K562 (cell line): ENCODE data around the gene NUAK2. TPM values are rescaled to one million over a fixed set of nuclear protein-coding genes. Genes with fewer than 3 reads are reported as not detected.
A peak's percentile ranks its signal among the peaks of the same experiment; 100 is the strongest.

ENCODE experiments used
- ATAC-seq: fragments of 200-7000 bp; cut with Tn5 transposase; 3 replicates; pipeline ENCODE4 v1.9.1; 2020; ENCODE audit warnings: moderate library complexity
- BruUV-seq: library from RNA; stranded (reverse); fragments of 400-500 nt; replicated peaks from 2 replicates; lab custom pipeline; 2021; lab: Mats Ljungman, UMichigan
- CTCF ChIA-PET: fragments of 300-600 bp; formaldehyde crosslinking; extraction: SDS; loops from one replicate; lab custom pipeline; 2021; ENCODE audit warnings: low intra/inter-chr PET ratio; lab: Yijun Ruan, JAX
- POLR2A ChIA-PET: fragments of 300-600, 350-650 bp; sonication (Branson Sonifier 250); formaldehyde crosslinking; extraction: SDS; loops from one replicate; lab custom pipeline; 2021; ENCODE audit warnings: antibody characterized with exemption, inconsistent platforms; lab: Yijun Ruan, JAX
- DNase-seq, 4 experiments: peaks; one replicate each; pipeline versions ENCODE4 v3.0.0 to v3.0.0-alpha.2; 2011 to 2018; ENCODE audit warnings: low spot score in 3 of 4, mixed read lengths in 3 of 4; ENCODE audit errors: extremely low read depth in 1 of 4
- FAIRE-seq: peaks from 2 replicates; lab custom pipeline; 2011; peaks lifted over from hg19 to GRCh38; lab: Jason Lieb, UNC
- H2AFZ ChIP-seq: 2 replicates; pipeline ENCODE4 v1.6.0; 2011; ENCODE audit warnings: low read depth, low read length, control low read depth, inconsistent platforms
- H3K27ac ChIP-seq: fragments of 200-600 bp; 3 replicates; pipeline ENCODE4 v1.8.0; 2011; ENCODE audit warnings: low read depth, mild to moderate bottlenecking, control low read depth, inconsistent platforms, low read length, moderate library complexity, mixed read lengths; ENCODE audit errors: extremely low read depth
- H3K27me3 ChIP-seq, 2 experiments: fragments of 300-600 bp in 1 of 2; 2 replicates in 1 of 2; 3 replicates in 1 of 2; pipeline versions ENCODE4 v1.6.0 to v1.8.0; 2011; ENCODE audit warnings: inconsistent platforms in 2 of 2, low read length in 2 of 2, mild to moderate bottlenecking in 1 of 2, mixed read lengths in 1 of 2, moderate library complexity in 1 of 2; ENCODE audit not compliant: control insufficient read depth in 2 of 2, insufficient read depth in 2 of 2
- H3K36me3 ChIP-seq: fragments of 300-600 bp; 3 replicates; pipeline ENCODE4 v1.8.0; 2011; ENCODE audit warnings: mild to moderate bottlenecking, low read length, inconsistent platforms; ENCODE audit not compliant: control insufficient read depth, insufficient read depth
- H3K4me1 ChIP-seq, 2 experiments: fragments of 200-600 bp in 1 of 2; replicated peaks in 1 of 2; 2 replicates in 1 of 2; 3 replicates in 1 of 2; pipeline versions ENCODE4 v1.5.1 to v1.8.0; 2011; ENCODE audit warnings: inconsistent platforms in 2 of 2, low read length in 2 of 2, mild to moderate bottlenecking in 1 of 2, mixed read lengths in 1 of 2, moderate library complexity in 1 of 2; ENCODE audit not compliant: control insufficient read depth in 2 of 2, insufficient read depth in 2 of 2
- H3K4me2 ChIP-seq: 2 replicates; pipeline ENCODE4 v1.6.1; 2011; ENCODE audit warnings: low read length, control low read depth, inconsistent platforms, mixed read lengths; ENCODE audit not compliant: insufficient read depth
- H3K4me3 ChIP-seq: fragments of 200-600 bp; sonication (generic), shearing (Covaris generic); 2 replicates; pipeline ENCODE4 v1.5.1; 2016; ENCODE audit warnings: control low read depth, inconsistent platforms
- H3K79me2 ChIP-seq: fragments of 200-600 bp; 3 replicates; pipeline ENCODE4 v1.8.0; 2011; ENCODE audit warnings: low read length, inconsistent platforms; ENCODE audit not compliant: control insufficient read depth, insufficient read depth
- H3K9ac ChIP-seq, 2 experiments: 2 replicates each; pipeline versions ENCODE4 v1.6.0 to v1.6.1; 2011; ENCODE audit warnings: low read depth in 2 of 2, low read length in 2 of 2, control low read depth in 1 of 2, inconsistent platforms in 1 of 2, mild to moderate bottlenecking in 1 of 2, mixed read lengths in 1 of 2; ENCODE audit not compliant: insufficient read depth in 1 of 2
- H3K9me1 ChIP-seq: one replicate; pipeline ENCODE4 v1.6.0; 2011; ENCODE audit warnings: inconsistent platforms, mild to moderate bottlenecking, low read length, moderate library complexity; ENCODE audit not compliant: control insufficient read depth, insufficient read depth
- H3K9me3 ChIP-seq: replicated peaks from 2 replicates; pipeline ENCODE4 v1.5.1; 2011; ENCODE audit warnings: low read depth, low read length, inconsistent platforms; ENCODE audit not compliant: control insufficient read depth, insufficient read depth
- H4K20me1 ChIP-seq: replicated peaks from 2 replicates; pipeline ENCODE4 v1.6.1; 2011; ENCODE audit warnings: low read length, inconsistent platforms, mixed read lengths; ENCODE audit not compliant: control insufficient read depth, insufficient read depth
- FIP1L1 ChIP-seq: fragments of 200-400 bp; formaldehyde crosslinking; IDR thresholded peaks from 2 replicates; pipeline ENCODE4 v1.6.1; 2018; ENCODE audit warnings: mild to moderate bottlenecking, low read depth, low read length; ENCODE audit not compliant: poor library complexity, severe bottlenecking
- FUS ChIP-seq: fragments of 200-400 bp; formaldehyde crosslinking; optimal IDR thresholded peaks from 2 replicates; pipeline ENCODE3; 2017; ENCODE audit warnings: low read depth, low read length
- HNRNPUL1 ChIP-seq: fragments of 200-400 bp; formaldehyde crosslinking; IDR thresholded peaks from 2 replicates; pipeline ENCODE4 v1.6.1; 2017; ENCODE audit warnings: low read length
- NCOA1 ChIP-seq: fragments of 450-650 bp; IDR thresholded peaks from 2 replicates; pipeline ENCODE4 v1.6.1; 2016; ENCODE audit warnings: low read depth
- NFIC ChIP-seq: fragments of 450-650 bp; IDR thresholded peaks from 2 replicates; pipeline ENCODE4 v1.6.1; 2017; ENCODE audit warnings: mild to moderate bottlenecking, inconsistent platforms
- PML ChIP-seq: IDR thresholded peaks from 2 replicates; pipeline ENCODE4 v1.6.1; 2012; ENCODE audit warnings: low read length, inconsistent platforms
- POLR2H ChIP-seq: IDR thresholded peaks from 2 replicates; pipeline ENCODE4 v1.6.1; 2016; ENCODE audit warnings: missing genetic modification characterization, low read depth, mild to moderate bottlenecking, control low read depth, missing compliant biosample characterization, moderate library complexity
- RBM25 ChIP-seq: fragments of 200-400 bp; formaldehyde crosslinking; IDR thresholded peaks from 2 replicates; pipeline ENCODE4 v1.6.1; 2018; ENCODE audit warnings: low read length, low read depth, moderate library complexity; ENCODE audit not compliant: severe bottlenecking
- USF2 ChIP-seq: sonication (generic); formaldehyde crosslinking; IDR thresholded peaks from 2 replicates; pipeline ENCODE4 v1.5.0; 2020; ENCODE audit warnings: missing genetic modification reagents
- ZBTB1 ChIP-seq: sonication (generic); formaldehyde crosslinking; IDR thresholded peaks from 2 replicates; pipeline ENCODE4 v1.8.1; 2023; ENCODE audit warnings: missing genetic modification reagents, low read depth, mild to moderate bottlenecking, borderline replicate concordance
- ZKSCAN1 ChIP-seq: fragments of 150-350 bp; IDR thresholded peaks from 2 replicates; pipeline ENCODE4 v1.6.1; 2016; ENCODE audit warnings: low read depth, low read length
- ZNF444 ChIP-seq: fragments of 250-450 bp; sonication (Bioruptor Pico); IDR thresholded peaks from 2 replicates; pipeline ENCODE4 v1.4.0; 2020; ENCODE audit warnings: mild to moderate bottlenecking, moderate library complexity
- ZNF79 ChIP-seq: fragments of 250-450 bp; sonication (Bioruptor Pico); IDR thresholded peaks from 2 replicates; pipeline ENCODE4 v1.4.0; 2020; ENCODE audit warnings: low read depth, mild to moderate bottlenecking, moderate library complexity
- WGBS: fragments of 100-300 bp; shearing (Covaris generic); methylation state at CpG from one replicate; pipeline ENCODE4 v1.1.6; 2016; ENCODE audit warnings: low coverage, mixed read lengths; ENCODE audit not compliant: insufficient coverage; ENCODE audit errors: missing lambda C conversion rate; 5-methylcytosine and 5-hydroxymethylcytosine counted together
- in situ Hi-C: fragments of 300-500 bp; cut with MboI; formaldehyde crosslinking; loops from 4 replicates; pipeline ENCODE4 v1.15.0; 2018; ENCODE audit warnings: inconsistent platforms, mixed read lengths
- intact Hi-C: fragments of 100-400 bp; cut with micrococcal nuclease; formaldehyde crosslinking; loops from 2 replicates; pipeline ENCODE4 v1.14.2; 2022
- polyA plus RNA-seq, 8 experiments: library from polyadenylated mRNA; depleted of rRNA in 4 of 8; stranded (reverse) in 5 of 8; unstranded in 3 of 8; fragments of >200 nt; fragmentation: Nextera tagmentation in 2 of 8; fragmentation: Illumina TruSeq in 1 of 8; extraction: Ambion mirVana in 2 of 8; extraction: Trizol in 1 of 8; gene quantifications; 2 replicates each; pipeline versions ENCODE4 v1.2.1 to v1.2.3, GENCODE V29; 2011 to 2014; ENCODE audit warnings: inconsistent platforms in 1 of 8, missing spikeins in 1 of 8
- total RNA-seq, 7 experiments: library from RNA; depleted of rRNA in 6 of 7; stranded (reverse); fragments of >200 nt in 6 of 7; fragmentation: Illumina TruSeq in 2 of 7; extraction: Trizol in 2 of 7; gene quantifications; 2 replicates each; pipeline versions ENCODE4 v1.2.1 to v1.2.3, GENCODE V29; 2011 to 2021; ENCODE audit warnings: low replicate concordance in 1 of 7

Gene NUAK2
- total and polyA plus RNA-seq, 9 of the 15 experiments (the other 6 are each of a cell fraction or from before 2014, with no cell fraction given): 0.04 to 0.44 (median 0.14) TPM

- CTCF ChIA-PET: no interaction called here
- in situ Hi-C loops: no loop called here
- FAIRE-seq: no peak
- 4% methylated on average over 6 of the region's 6 CpGs for WGBS
- TF ChIP-seq NCOA1 (no peak), ZKSCAN1 (no peak), FUS (no peak)
- TF ChIP-seq, all 486 proteins: peak for 0
- no peak overlapping the region for H3K4me2 ChIP-seq
- POLR2A ChIA-PET: interaction anchor here (0.6 to 1.6 kb wide), 2 partner anchors 15 to 18 kb away, joined by 3 to 5 read pairs; no protein-coding TSS in a partner anchor
- peaks cover 21 to 59% of the 10 kb centered on the region in 2 experiments for H3K27me3 ChIP-seq
- H3K9me3 ChIP-seq: no peaks in the 10 kb centered on the region
- H3K4me3 ChIP-seq: no peak overlapping the region
- intact Hi-C loops: no loop called here
- ATAC-seq: no peak
- H3K4me1 ChIP-seq: peaks cover 3 to 15% of the 10 kb centered on the region in 2 experiments; a peak in 4 of 5 replicates
- H2AFZ ChIP-seq: no peak overlapping the region
- H3K27ac ChIP-seq: no peak overlapping the region
- no peaks in the 10 kb centered on the region; the same call in 1 of the 2 replicates for H4K20me1 ChIP-seq
- H3K9me1 ChIP-seq: no peaks in the 10 kb centered on the region
- no TSS peak for BruUV-seq
- no peaks in the 10 kb centered on the region for H3K36me3 ChIP-seq
- H3K9ac ChIP-seq: no peak overlapping the region
- no peaks in the 10 kb centered on the region for H3K79me2 ChIP-seq
- DNase-seq: no peak
These were observed 3.1 kb downstream of the NUAK2 start for GRCh38 chr1:205318231-205318991.

- CTCF ChIA-PET: no interaction called here
- H3K27ac ChIP-seq: no peak overlapping the region
- no peaks in the 10 kb centered on the region for H3K36me3 ChIP-seq
- no peak overlapping the region for H2AFZ ChIP-seq
- H4K20me1 ChIP-seq: no peaks in the 10 kb centered on the region; the same call in 1 of the 2 replicates
- no peak overlapping the region for H3K9ac ChIP-seq
- H3K9me1 ChIP-seq: no peaks in the 10 kb centered on the region
- no peak overlapping the region for H3K4me2 ChIP-seq
- H3K79me2 ChIP-seq: no peaks in the 10 kb centered on the region
- peaks cover 3 to 15% of the 10 kb centered on the region in 2 experiments; a peak in 4 of 5 replicates for H3K4me1 ChIP-seq
- in situ Hi-C loops (no loop called here), intact Hi-C loops (no loop called here)
- WGBS: 3% methylated on average over 7 of the region's 7 CpGs
- ATAC-seq (no peak), FAIRE-seq (no peak), DNase-seq (no peak)
- POLR2A ChIA-PET: interaction anchor here (0.7 to 1.1 kb wide), 3 partner anchors 11 to 44 kb away, joined by 3 read pairs; no protein-coding TSS in a partner anchor
- no peak overlapping the region for H3K4me3 ChIP-seq
- no TSS peak for BruUV-seq
- peaks cover 26 to 55% of the 10 kb centered on the region in 2 experiments for H3K27me3 ChIP-seq
- no peaks in the 10 kb centered on the region for H3K9me3 ChIP-seq
- TF ChIP-seq RBM25 (no peak), POLR2H (tag) (no peak), USF2 (no peak), NFIC (peak; percentile 81), ZNF444 (CRISPR knock-in tag) (no peak), FIP1L1 (no peak), HNRNPUL1 (no peak), PML (no peak), ZBTB1 (0 out of 2 replicates have a peak, but pooled peaks have one; percentile 21), ZNF79 (CRISPR knock-in tag) (no peak)
These were observed 4.1 kb downstream of the NUAK2 start for GRCh38 chr1:205317311-205317917.
